ENCODE data around the gene MOCOS.

The MOCOS gene

DNA sequence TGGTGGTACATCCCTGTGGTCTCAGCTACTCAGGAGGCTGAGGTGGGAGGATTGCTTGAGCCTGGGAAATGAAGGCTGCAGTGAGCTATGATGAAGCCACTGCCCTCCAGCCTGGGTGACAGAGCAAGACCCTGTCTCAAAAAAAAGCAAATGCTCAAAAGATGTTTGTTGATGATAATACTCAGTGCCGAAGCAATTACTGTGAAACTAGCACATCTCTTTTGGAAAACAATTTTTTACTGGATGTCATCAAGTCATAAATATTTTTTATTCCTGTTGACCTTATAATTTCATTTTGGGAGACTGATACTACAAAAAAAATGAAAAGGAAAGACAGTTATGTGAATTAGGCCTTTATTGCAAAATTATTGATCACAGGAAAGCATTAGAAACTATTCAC is 75.7 kb downstream of the MOCOS start:
- in situ Hi-C loops (cut with HindIII; ENCODE audit: low sequenced_read_pairs): no loop called here

DNA sequence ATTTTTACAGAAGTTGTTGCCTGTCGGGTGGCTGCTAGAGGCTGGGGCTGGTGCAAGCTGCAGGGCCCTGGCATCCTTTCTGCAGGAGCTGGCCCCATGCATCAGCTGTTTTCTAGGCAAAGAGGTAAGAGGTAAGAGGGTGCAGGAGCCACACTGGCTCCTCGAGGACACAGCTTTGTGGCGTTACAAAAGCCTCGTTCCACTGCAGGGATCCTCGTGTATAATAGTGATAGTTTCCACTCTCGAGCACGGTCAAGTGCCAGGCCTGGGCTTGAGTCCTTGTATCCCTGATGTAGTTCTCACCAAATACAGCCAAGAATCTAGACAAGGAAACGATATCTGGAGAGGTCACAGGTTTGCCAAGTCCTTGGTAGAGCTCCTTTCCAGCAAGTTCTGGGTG is 77.0 kb downstream of the MOCOS start:
- in situ Hi-C loops (cut with HindIII; ENCODE audit: low sequenced_read_pairs): no loop called here

DNA sequence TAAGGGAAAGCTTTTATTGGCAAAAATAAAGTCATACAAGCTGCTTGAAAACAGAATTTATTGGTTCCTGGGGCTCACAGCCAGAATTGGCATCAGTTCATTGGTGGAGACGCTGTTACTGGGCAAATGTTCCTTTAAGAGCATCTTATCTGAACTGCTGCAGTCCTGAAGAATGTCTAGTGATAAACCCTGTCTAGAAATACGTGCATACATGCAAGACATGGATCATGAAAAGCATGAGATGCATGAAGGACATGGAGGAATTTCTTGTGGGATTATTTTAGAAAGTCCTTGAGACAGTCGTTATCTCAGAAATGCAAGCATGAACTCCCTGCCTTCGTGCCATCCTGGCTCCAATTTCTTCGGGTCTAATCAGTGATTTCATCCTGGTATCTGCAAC is 77.7 kb downstream of the MOCOS start:
- in situ Hi-C loops (cut with HindIII; ENCODE audit: low sequenced_read_pairs): no loop called here

DNA sequence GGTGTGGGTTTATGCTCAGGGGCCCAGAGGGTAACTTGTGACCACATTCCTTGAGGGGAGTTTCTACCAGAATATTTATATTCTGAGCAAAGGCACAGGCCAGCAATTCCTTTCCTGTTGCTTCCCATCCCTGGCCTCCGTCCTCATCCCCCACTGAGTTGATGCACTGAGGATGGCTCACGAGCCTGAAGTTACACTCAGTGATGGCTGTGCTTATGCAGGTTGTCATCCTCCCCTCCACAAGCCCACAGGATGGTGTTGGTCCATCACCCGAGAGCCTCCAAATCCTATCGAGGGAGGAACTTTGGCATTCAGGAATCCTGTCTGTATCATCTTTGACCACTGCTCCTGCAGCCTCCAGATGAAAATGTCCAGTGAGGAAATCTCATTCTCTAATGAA is 81.9 kb downstream of the MOCOS start:
- in situ Hi-C loops (cut with HindIII; ENCODE audit: low sequenced_read_pairs): no loop called here

DNA sequence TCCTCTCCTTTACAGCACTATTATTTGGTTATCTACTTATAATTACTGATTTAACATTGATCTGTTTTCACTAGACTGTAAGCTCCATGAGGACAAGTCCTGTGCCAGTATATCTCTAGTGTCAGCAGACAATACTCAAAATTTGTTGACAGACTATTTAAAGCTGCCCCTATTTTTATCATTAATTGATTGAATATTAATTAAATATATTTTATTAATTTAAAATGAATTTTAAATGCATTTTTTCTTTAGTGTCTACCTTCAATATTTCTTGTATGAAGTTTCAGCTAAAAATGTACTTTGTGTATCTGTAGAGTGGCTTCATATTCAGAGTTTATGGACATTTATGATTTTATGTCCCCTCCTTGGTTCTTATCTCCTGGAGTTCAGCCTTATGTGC is 83.9 kb downstream of the MOCOS start:
- in situ Hi-C loops (cut with HindIII; ENCODE audit: low sequenced_read_pairs): no loop called here

DNA sequence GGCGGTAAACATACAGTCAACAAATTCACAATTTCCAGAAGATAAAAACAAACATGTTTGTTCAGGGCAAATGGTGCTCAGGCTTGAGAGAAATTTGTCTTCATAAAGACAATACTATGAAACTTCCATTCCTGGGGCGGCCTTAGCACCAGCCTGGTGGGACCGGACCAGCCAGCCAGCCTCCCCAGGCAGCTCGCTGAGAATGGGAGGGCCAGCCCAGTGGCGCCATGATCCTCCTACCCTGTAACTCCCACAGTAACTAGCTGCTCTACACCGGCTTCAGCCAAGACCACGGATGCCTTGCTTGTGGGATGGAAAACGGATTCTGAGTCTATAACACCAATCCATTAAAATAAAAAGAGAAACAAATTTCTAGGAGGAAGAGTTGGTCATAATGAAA is 86.0 kb downstream of the MOCOS start:
- in situ Hi-C loops (cut with HindIII; ENCODE audit: low sequenced_read_pairs): no loop called here

DNA sequence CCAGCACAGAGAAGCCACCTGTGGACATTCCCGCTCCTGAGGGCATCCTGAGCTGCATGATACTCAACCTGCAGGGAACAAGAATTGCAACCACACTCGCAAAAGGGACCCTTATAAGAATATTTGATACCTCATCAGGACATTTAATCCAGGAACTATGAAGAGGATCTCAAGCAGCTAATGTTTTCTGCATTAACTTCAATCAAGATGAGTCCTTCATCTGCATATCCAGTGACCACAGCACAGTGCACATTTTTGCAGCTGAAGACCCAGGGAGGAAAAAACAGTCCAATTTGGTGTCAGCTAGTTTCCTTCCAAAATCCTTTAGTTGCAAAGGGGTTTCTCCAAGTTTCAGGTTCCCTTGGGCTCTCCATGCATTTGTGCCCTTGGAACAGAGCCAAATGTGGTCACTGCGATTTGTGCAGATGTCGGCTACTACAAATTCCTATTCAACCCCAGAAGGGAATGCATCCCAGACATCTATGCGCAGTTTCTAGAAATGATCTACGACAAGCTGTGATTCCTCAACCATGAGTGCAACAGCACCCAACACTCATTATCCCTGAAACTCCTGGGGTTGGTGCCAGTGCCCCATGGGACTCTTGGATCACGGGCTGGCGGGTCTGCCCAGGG is 86.9 kb downstream of the MOCOS start:
- in situ Hi-C loops (cut with HindIII; ENCODE audit: low sequenced_read_pairs): no loop called here

DNA sequence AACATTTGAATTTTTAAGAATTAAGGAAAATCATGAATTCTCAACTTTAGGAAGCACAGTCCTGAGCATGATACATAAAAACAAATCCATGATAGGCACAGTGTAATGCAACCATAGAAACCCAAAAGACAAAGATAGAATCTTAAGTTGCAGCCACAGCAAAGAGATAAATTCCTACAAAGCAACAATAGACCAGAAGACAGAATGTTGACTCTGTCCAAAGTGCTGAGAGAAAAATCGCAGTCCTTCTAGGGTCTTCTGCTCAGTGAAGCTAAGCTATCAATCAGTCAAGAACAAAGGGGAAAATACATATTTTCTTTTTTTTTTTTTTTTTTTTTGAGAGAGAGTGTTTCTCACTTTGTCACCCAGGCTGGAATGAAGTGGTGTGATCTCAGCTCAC is 88.3 kb downstream of the MOCOS start:
- in situ Hi-C loops (cut with HindIII; ENCODE audit: low sequenced_read_pairs): no loop called here

DNA sequence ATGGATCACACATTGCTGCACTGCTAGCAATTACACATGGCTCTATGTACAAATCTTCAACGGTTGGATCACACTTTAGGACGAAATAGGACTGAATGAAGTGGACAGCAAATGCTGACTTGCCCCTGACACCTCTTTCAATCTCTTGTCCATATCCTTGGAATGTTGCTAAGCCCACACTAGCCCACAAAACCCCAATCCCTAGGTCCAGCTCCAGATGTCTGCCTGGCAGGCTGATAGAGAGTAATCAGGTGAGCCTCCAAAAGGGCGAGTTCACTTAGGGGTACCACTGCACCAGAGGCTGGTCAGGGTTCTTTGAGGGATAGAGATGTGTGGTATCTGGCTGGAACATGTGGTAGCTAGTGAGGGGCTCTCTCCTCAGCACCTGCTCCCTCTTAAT is 91.7 kb downstream of the MOCOS start:
- in situ Hi-C loops (cut with HindIII; ENCODE audit: low sequenced_read_pairs): no loop called here

DNA sequence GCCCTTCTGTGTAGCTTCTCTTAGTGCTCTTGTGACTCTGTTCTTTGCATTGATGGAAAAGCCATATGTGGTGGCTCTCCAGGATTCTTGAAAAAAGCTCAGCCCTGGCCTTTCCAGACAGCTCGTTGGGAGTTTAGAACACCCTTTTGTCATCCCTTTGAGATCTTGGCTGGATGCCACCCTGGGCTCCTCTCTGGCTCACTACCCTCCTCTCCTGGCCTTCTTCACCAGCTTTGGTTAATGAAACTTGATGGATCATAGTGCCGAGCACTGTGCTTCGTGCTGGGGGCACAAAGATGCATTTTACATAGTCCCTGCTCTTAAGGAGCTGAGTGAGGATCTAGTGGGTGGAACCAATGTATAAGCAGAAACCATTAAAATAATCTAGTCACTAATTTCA is 94.6 kb downstream of the MOCOS start:
- in situ Hi-C loops (cut with HindIII; ENCODE audit: low sequenced_read_pairs): no loop called here

DNA sequence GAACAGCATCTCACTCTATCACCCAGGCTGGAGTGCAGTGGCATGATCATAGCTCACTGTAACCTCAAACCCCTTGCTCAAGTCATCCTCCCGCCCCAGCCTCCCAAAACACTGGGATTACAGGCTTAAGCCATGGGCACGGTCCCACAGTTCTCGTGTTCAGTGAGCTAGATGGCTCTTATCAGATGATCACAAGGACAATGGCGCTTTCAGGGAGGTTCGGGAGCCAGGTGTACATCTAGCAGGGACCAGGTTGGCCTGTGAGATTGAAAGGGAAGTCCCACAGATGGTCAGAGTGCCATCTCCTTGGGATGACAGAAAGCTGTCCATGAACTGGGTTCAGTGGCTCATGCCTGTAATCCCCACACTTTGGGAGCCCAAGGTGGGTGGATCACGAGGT is 96.2 kb downstream of the MOCOS start:
- in situ Hi-C loops (cut with HindIII; ENCODE audit: low sequenced_read_pairs): no loop called here

DNA sequence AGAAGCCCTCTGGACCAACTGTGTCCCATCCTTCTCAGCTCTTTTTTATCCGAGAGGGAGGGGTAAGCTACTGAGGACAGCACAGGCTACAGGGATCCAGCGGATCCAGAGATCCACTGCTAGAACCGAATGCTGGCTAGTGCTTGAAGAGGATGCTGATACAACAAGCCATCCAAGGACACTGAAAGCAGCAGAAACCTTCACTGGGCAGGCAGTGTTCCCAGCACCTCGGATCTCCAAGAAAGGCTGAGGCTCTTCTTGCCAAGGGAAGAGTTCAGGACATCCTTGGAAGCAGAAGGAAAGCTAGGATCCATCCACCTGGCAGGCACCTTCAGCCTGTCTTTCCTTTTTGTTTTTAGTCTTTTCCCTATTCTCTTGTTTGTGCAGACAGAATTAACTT is 97.0 kb downstream of the MOCOS start:
- in situ Hi-C loops (cut with HindIII; ENCODE audit: low sequenced_read_pairs): no loop called here

DNA sequence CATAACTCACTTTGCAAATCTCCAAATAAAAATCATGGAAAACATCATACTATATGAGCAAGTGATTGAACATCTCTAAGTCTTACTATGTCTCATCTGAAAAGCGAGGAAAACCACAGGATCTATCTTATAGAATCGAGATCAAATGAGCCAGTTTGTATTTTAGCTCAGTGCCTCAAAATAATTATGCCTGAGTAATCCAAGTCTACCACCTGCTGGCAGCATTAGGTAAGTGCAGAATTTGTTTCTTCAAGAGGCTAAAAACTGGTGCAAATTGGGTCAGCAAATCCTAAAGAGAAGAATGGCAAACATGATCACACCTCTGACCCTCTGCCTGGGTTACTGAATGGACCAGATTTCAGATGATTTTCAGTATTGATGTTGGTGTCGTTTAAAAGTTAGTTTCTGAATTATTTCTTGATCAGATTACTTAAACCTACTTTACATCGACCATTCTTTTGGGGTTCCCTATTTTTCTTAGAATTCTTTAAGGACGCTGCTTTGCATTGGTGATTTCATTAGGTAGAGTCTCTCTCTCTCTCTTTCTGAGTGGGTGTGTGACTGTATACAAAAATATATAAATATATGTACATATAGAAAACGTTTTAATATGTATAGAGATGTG is 97.5 kb downstream of the MOCOS start:
- in situ Hi-C loops (cut with HindIII; ENCODE audit: low sequenced_read_pairs): no loop called here

DNA sequence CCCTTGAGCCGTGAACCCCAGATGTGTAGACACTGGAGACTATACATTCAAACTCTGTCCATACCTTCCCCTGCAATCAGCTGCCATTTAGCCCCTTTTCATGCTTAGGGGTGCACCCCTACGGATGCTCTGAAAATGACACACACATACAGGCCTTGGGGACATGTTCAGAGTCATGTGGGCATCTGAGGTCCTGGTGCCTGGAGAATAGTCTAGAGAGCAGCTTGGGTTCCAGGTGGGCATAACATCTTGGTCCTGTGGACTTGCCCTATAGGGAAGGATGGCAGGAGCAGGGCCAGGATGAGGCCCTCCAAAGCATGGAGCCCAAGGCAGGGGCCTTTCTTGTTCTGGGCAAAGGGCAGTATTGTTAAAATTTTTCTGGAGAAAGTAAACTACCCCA is 100.4 kb downstream of the MOCOS start:
- in situ Hi-C loops (cut with HindIII; ENCODE audit: low sequenced_read_pairs): no loop called here

DNA sequence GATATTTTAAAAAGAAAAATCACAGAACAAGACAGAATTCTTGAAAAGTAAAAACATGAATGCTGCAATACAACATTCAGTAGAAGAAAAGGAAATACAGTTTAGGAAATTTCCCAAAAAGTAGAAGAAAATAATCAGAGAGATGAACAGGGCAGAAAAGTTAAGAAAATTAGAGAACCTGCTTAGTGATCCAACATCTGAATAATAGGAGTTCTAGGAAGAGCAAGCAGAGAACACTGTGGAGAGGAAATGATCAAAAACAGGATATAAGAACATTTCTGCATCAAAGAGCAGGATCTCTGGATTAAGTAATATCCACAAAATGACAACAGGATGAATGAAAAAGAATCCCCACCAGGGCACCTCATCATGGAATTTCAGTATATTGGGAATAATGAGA is 101.4 kb downstream of the MOCOS start:
- in situ Hi-C loops (cut with HindIII; ENCODE audit: low sequenced_read_pairs): no loop called here

DNA sequence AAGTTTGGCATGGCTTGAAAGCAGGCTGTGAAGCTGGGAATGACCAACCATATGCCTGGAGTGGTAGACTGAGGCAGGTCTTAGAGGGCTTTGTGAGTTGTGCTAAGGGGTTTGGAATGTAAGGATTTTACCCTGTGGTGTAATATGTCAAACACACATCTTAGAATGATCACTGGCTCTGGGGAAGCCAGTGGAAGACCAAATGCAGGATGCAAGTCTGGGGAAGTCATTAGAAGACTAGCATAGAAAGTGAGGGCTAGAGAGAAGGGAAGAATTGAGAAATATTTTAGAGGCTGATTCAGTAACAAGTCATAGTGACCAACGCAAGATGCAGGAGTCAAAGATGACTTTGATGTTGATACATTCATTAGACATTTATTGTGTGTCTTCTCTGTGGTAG is 106.7 kb downstream of the MOCOS start:
- in situ Hi-C loops (cut with HindIII; ENCODE audit: low sequenced_read_pairs): no loop called here

DNA sequence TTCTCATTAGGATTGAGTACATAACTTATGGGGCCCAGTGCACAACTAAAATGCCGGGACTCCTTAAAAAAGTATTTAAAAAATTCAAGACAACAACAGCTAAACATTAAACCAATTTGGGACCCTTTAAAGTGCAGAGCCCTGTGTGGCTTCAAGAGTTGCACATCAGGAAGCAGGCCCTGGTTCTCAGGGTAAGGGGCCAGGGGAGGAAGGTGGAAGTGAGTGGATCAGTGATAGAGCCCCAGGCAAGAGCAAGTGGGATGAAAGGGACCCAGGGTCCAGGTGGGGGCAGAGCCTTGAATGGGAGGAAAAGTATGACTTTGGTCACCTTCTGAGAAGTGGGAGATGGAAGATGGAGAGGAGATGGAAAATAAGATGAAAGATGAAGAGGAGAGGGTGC is 107.9 kb downstream of the MOCOS start:
- in situ Hi-C loops (cut with HindIII; ENCODE audit: low sequenced_read_pairs): no loop called here

DNA sequence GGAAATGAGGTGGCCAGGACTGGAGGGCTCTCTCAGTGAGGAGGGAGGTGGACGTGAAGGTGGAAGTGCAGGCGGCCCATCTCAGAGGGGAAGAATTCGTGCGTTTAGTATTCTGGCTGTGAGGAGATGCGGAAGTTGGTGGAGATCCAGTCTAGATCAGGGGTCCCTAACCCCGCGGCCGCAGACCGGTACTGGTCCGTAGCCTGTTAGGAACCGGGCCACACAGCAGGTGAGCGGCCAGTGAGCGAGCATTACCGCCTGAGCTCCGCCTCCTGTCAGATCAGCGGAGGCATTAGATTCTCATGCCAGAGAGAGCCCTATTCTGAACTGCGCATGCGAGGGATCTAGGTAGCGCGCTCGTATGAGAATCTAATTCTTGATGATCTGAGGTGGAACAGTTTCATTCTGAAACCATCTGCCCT is 108.6 kb downstream of the MOCOS start:
- in situ Hi-C loops (cut with HindIII; ENCODE audit: low sequenced_read_pairs): no loop called here

DNA sequence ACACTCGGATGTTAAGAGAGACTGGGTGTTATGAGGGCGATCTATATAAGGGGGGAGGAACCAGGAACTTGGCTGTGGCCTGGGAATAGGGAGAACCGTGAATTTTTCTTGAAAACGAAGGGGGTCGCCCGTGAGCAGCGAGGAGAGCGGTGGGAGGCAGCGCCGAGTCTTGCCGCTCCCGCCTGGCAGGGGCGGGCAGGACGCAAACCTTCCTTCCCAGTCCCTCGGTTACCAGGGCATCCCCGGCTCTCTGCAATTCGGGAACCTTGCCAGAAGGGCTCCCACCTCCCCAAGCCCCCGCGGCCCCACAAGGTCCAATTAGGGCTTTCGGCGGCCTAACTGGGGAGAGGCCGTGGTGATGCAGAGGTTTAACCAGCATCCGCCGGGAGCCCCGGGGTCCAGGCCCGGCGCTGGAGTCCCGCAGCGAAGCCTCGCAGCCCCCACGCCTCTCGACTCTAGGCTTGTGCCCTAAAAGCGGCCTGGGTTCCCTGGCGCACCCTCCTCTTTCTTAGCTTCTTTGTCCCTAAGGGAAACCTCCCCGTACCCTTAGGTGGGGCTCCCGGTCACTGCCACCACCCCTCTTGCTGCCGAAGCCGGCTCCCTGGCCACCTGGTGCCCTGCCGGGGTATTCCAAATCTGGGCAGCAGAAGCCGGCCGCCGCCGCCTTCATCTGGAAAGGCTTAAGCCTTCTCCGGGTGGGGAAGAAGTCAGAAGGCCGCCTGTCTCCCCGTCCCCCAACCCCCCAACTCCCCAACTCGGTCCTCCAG is 109.5 kb downstream of the MOCOS start:
- in situ Hi-C loops (cut with HindIII; ENCODE audit: low sequenced_read_pairs): no loop called here

DNA sequence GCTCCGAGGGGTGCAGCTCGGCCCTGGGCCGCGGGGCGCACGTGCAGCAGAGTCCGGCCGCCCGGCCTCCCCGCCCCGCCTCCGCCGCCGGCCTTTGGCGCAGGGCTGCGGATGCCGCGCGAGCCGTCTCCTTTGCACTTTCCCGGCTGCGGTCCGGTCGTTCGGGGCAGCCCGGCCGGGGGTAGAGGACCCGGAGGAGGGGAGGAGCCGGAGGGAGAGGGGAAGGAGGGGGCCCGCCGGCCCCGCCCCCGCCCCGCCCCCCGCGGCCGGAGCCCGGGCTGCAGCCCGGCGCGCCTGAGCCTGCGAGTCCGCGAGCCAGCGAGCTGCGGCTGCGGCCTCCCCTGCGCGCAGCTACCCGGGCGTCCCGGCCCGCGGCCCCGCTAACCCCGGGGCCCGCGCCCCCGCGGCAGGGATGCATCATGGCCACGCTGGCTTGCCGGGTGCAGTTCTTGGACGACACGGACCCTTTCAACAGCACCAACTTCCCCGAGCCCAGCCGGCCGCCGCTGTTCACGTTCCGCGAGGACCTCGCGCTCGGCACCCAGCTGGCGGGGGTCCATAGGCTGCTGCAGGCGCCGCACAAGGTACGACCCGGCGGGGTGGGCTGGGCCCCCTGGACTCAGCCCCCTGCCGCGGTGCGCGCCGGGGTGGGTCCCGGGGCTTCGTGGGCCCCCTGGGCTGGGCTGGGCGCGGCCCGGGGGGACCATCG is 110.3 kb downstream of the MOCOS start, which contains the start of gene FHOD3:
FHOD3 (plus strand) TSS at position 297 of the 709 bp plus-strand sequence; CDS start at position 420, 123 bp downstream.
- in situ Hi-C loops (cut with HindIII; ENCODE audit: low sequenced_read_pairs): no loop called here

DNA sequence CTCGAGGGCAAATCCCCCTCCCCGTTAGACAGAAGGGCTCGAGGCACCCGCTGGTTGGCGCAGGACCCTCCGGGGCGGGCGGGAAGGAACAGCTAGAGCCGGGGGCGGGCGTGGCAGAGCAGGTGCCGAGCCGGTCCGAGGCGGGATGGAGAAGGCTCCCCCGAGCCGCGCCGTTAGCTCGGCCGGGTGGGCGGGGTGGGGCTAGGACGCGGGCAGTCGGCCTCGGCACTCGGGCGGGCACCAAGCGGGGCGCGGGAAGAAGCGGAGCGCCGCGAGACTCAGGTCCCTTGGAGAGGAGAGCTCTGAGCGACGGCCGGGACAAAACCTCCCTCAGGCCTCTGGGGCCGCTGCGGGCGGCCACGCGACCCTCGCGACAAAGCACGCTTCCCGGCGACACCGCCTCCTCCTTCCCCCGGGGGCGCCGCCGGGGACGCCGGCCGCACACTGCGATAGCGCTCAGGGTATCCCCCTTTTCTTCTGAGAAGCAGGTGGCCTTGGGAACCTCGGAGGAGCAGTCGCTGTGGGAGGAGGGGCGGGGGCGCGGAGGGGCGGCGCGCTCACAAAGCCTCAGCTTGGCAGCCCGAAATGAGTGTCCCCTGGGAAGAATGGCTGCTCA is 110.9 kb downstream of the MOCOS start:
- in situ Hi-C loops (cut with HindIII; ENCODE audit: low sequenced_read_pairs): no loop called here
